ENCODE results near the gene CDC14B. TPM values are rescaled to one million over a fixed set of nuclear protein-coding genes. Genes with fewer than 3 reads are reported as not detected.
"Not testable (repeated sequence)": the region's sequence is repeated elsewhere in the genome, so short reads cannot be mapped to it uniquely, and the experiment has no call there.

Gene CDC14B
- total RNA-seq, 1 experiment from 2014 or later, result 28.4 TPM

GRCh38 chr9:96550659-96551058 lies 69.0 kb downstream of the CDC14B start:
- no peak overlapping the region for H2BK20ac ChIP-seq (ENCODE audit: low read depth, low read length, poor library complexity, severe bottlenecking)
- no peak overlapping the region for H3K14ac ChIP-seq (ENCODE audit: insufficient read depth, low read length)
- Mint-ChIP-seq H3K4me1 (peaks cover 0 to under 1% of the 10 kb centered on the region in 2 experiments; a peak in 1 of 4 replicates), H3K9me3 (no peaks in the 10 kb centered on the region), H3K36me3 (ENCODE audit: insufficient read depth in 1 of 3, low read depth in 3 of 3) (peaks cover 0 to 10% (median 9%) of the 10 kb centered on the region in 3 experiments; a peak in 5 of 7 replicates), H3K4me3 (no peak overlapping the region), H3K27ac (no peak overlapping the region), H3K27me3 (ENCODE audit: low read depth) (no peaks in the 10 kb centered on the region)
- no peaks in the 10 kb centered on the region for H3K4me1 ChIP-seq (ENCODE audit: insufficient read depth, low read length)
- no peaks in the 10 kb centered on the region for H3K79me2 ChIP-seq (ENCODE audit: insufficient read depth, low read length)
- no peak overlapping the region for H3K23ac ChIP-seq (ENCODE audit: insufficient read length, low read depth, low read length)
- peaks cover 3% of the 10 kb centered on the region for H4K20me1 ChIP-seq (ENCODE audit: control insufficient read depth, insufficient read depth, insufficient read length)
- no peak overlapping the region for H3K9ac ChIP-seq (ENCODE audit: extremely low read depth, insufficient read length, low read length)
- no peak overlapping the region for H2BK120ac ChIP-seq (ENCODE audit: low read depth, low read length, poor library complexity, severe bottlenecking)
- no peaks in the 10 kb centered on the region for H3K79me1 ChIP-seq (ENCODE audit: insufficient read depth, low read depth, low read length, poor library complexity, severe bottlenecking)
- H2BK15ac ChIP-seq (ENCODE audit: low read depth, low read length), result no peak overlapping the region
- no peak overlapping the region for H4K5ac ChIP-seq (ENCODE audit: insufficient read length, low read depth, low read length)
- no peak overlapping the region for H4K8ac ChIP-seq (replicated peaks; ENCODE audit: insufficient read length, low read depth, low read length)
- no peaks in the 10 kb centered on the region for H3K27me3 ChIP-seq (ENCODE audit: insufficient read depth, low read length)
- no peak for TF ChIP-seq CTCF (conservative IDR thresholded peaks at IDR 0.05)
- H4K91ac ChIP-seq (ENCODE audit: insufficient read length, low read depth, low read length), result no peak overlapping the region
- no peak overlapping the region for H3K18ac ChIP-seq (ENCODE audit: insufficient read length, low read depth, low read length)
- no peaks in the 10 kb centered on the region for H3K9me3 ChIP-seq (ENCODE audit: control insufficient read depth, low read depth, low read length)
- no peaks in the 10 kb centered on the region for H3K23me2 ChIP-seq (ENCODE audit: insufficient read length, low read depth, low read length, poor library complexity, severe bottlenecking)
- H2AFZ ChIP-seq (ENCODE audit: low read length), result no peak overlapping the region
- no peak overlapping the region for H3T11ph ChIP-seq (ENCODE audit: low read length)
- no peak overlapping the region for H3K4ac ChIP-seq (ENCODE audit: low read depth, low read length)
- H2BK12ac ChIP-seq (ENCODE audit: insufficient read length, low read depth, low read length), result no peak overlapping the region
- H2AK5ac ChIP-seq (ENCODE audit: insufficient read length, low read length), result no peak overlapping the region
- no CpG with 5 or more reads among the region's 4 CpGs for WGBS (ENCODE audit: extremely low coverage, insufficient read length, low lambda C conversion rate)
- no peak overlapping the region for H2BK5ac ChIP-seq (ENCODE audit: insufficient read length, low read length)
- no peak overlapping the region for H3K27ac ChIP-seq (ENCODE audit: insufficient read length, low read depth, low read length)
- no peak for DNase-seq
- no peak overlapping the region for H3K56ac ChIP-seq (ENCODE audit: insufficient read length, low read depth, low read length)
- H3K4me2 ChIP-seq (ENCODE audit: insufficient read depth, insufficient read length, low read length), result no peak overlapping the region

- DNase-seq; H4K91ac ChIP-seq (ENCODE audit: insufficient read length, low read depth, low read length); H4K8ac ChIP-seq (replicated peaks; ENCODE audit: insufficient read length, low read depth, low read length); H3K9me3 Mint-ChIP-seq; H3K18ac ChIP-seq (ENCODE audit: insufficient read length, low read depth, low read length); H3K4me1 ChIP-seq (ENCODE audit: insufficient read depth, low read length); H2BK12ac ChIP-seq (ENCODE audit: insufficient read length, low read depth, low read length); H3K23me2 ChIP-seq (ENCODE audit: insufficient read length, low read depth, low read length, poor library complexity, severe bottlenecking); H3K23ac ChIP-seq (ENCODE audit: insufficient read length, low read depth, low read length); H3K27me3 Mint-ChIP-seq (ENCODE audit: low read depth); H3K4ac ChIP-seq (ENCODE audit: low read depth, low read length); H3K4me3 Mint-ChIP-seq; H2BK120ac ChIP-seq (ENCODE audit: low read depth, low read length, poor library complexity, severe bottlenecking); H2BK5ac ChIP-seq (ENCODE audit: insufficient read length, low read length); H2AK5ac ChIP-seq (ENCODE audit: insufficient read length, low read length); H3K79me1 ChIP-seq (ENCODE audit: insufficient read depth, low read depth, low read length, poor library complexity, severe bottlenecking); H3K4me1 Mint-ChIP-seq; H2BK20ac ChIP-seq (ENCODE audit: low read depth, low read length, poor library complexity, severe bottlenecking); H3K9ac ChIP-seq (ENCODE audit: extremely low read depth, insufficient read length, low read length); H3K79me2 ChIP-seq (ENCODE audit: insufficient read depth, low read length); H3K56ac ChIP-seq (ENCODE audit: insufficient read length, low read depth, low read length); H2BK15ac ChIP-seq (ENCODE audit: low read depth, low read length); H4K20me1 ChIP-seq (ENCODE audit: control insufficient read depth, insufficient read depth, insufficient read length); H2AFZ ChIP-seq (ENCODE audit: low read length); H3K14ac ChIP-seq (ENCODE audit: insufficient read depth, low read length); H3K9me3 ChIP-seq (ENCODE audit: control insufficient read depth, low read depth, low read length); H3K27ac ChIP-seq (ENCODE audit: insufficient read length, low read depth, low read length); H3K27me3 ChIP-seq (ENCODE audit: insufficient read depth, low read length); H3T11ph ChIP-seq (ENCODE audit: low read length); H4K5ac ChIP-seq (ENCODE audit: insufficient read length, low read depth, low read length); H3K4me2 ChIP-seq (ENCODE audit: insufficient read depth, insufficient read length, low read length): not testable (repeated sequence)
- Mint-ChIP-seq H3K36me3 (ENCODE audit: insufficient read depth in 1 of 3, low read depth in 3 of 3) (peaks cover 0 to 13% (median 6%) of the 10 kb centered on the region in 3 experiments; a peak in 6 of 7 replicates), H3K27ac (peak overlapping the region in 1 of 3 experiments; percentile 23; a peak in 2 of 7 replicates)
- no CpG with 5 or more reads among the region's 15 CpGs for WGBS (ENCODE audit: extremely low coverage, insufficient read length, low lambda C conversion rate)
Measured at GRCh38 chr9:96543131-96543530, 76.5 kb downstream of the CDC14B start.
